Measurements from ENCODE around the gene TFF1.

The TFF1 gene

GRCh38 chr21:42337830-42338728, 28.3 kb downstream of the TFF1 start:
- no peak overlapping the region for H3K9ac ChIP-seq (ENCODE audit: insufficient read length)
- no peaks in the 10 kb centered on the region for H3K9me3 ChIP-seq (ENCODE audit: low read depth, low read length)
- TF ChIP-seq EZH2 (IDR thresholded peaks at IDR 0.05) (no peak), POLR2AphosphoS5 (IDR thresholded peaks at IDR 0.05; ENCODE audit: borderline replicate concordance, low read depth, low read length) (no peak), FOXP2 (optimal IDR thresholded peaks at IDR 0.05; ENCODE audit: control extremely low read depth, extremely low read length, insufficient read depth) (no peak)
- H3K36me3 ChIP-seq (ENCODE audit: insufficient read depth, low read length): no peaks in the 10 kb centered on the region
- H3K4me3 ChIP-seq: no peak overlapping the region
- DNase-seq (ENCODE audit: low read depth, low spot score): peak; percentile 2
- no peak overlapping the region for H3K27ac ChIP-seq

- no peaks in the 10 kb centered on the region for H3K9me3 ChIP-seq (ENCODE audit: low read depth, low read length)
- TF ChIP-seq FOXP2 (optimal IDR thresholded peaks at IDR 0.05; ENCODE audit: control extremely low read depth, extremely low read length, insufficient read depth) (no peak), EZH2 (IDR thresholded peaks at IDR 0.05) (no peak), POLR2AphosphoS5 (IDR thresholded peaks at IDR 0.05; ENCODE audit: borderline replicate concordance, low read depth, low read length) (no peak)
- H3K9ac ChIP-seq (ENCODE audit: insufficient read length): no peak overlapping the region
- no peak overlapping the region for H3K27ac ChIP-seq
- no peak overlapping the region for H3K4me3 ChIP-seq
- no peak for DNase-seq (ENCODE audit: low read depth, low spot score)
- H3K36me3 ChIP-seq (ENCODE audit: insufficient read depth, low read length): no peaks in the 10 kb centered on the region
Observed at GRCh38 chr21:42337276-42337675, 29.1 kb downstream of the TFF1 start.

- H3K36me3 ChIP-seq (ENCODE audit: insufficient read depth, low read length): no peaks in the 10 kb centered on the region
- no peak overlapping the region for H3K9ac ChIP-seq (ENCODE audit: insufficient read length)
- no peak overlapping the region for H3K27ac ChIP-seq
- H3K4me3 ChIP-seq: no peak overlapping the region
- H3K9me3 ChIP-seq (ENCODE audit: low read depth, low read length): no peaks in the 10 kb centered on the region
- TF ChIP-seq FOXP2 (optimal IDR thresholded peaks at IDR 0.05; ENCODE audit: control extremely low read depth, extremely low read length, insufficient read depth): no peak
- TF ChIP-seq EZH2 (IDR thresholded peaks at IDR 0.05): no peak
- TF ChIP-seq POLR2AphosphoS5 (IDR thresholded peaks at IDR 0.05; ENCODE audit: borderline replicate concordance, low read depth, low read length): no peak
- no peak for DNase-seq (ENCODE audit: low read depth, low spot score)
Observed at GRCh38 chr21:42336054-42336453, 30.3 kb downstream of the TFF1 start.

- DNase-seq (ENCODE audit: low read depth, low spot score): no peak
- Histone ChIP-seq H3K4me3 (no peak overlapping the region), H3K9me3 (ENCODE audit: low read depth, low read length) (no peaks in the 10 kb centered on the region), H3K9ac (ENCODE audit: insufficient read length) (no peak overlapping the region), H3K27ac (no peak overlapping the region), H3K36me3 (ENCODE audit: insufficient read depth, low read length) (no peaks in the 10 kb centered on the region)
- no peak for TF ChIP-seq FOXP2 (optimal IDR thresholded peaks at IDR 0.05; ENCODE audit: control extremely low read depth, extremely low read length, insufficient read depth)
- no peak for TF ChIP-seq EZH2 (IDR thresholded peaks at IDR 0.05)
- TF ChIP-seq POLR2AphosphoS5 (IDR thresholded peaks at IDR 0.05; ENCODE audit: borderline replicate concordance, low read depth, low read length): no peak
Observed at GRCh38 chr21:42332557-42333317, 33.6 kb downstream of the TFF1 start.

- H3K9me3 ChIP-seq (ENCODE audit: low read depth, low read length): no peaks in the 10 kb centered on the region
- TF ChIP-seq EZH2 (IDR thresholded peaks at IDR 0.05) (no peak), POLR2AphosphoS5 (IDR thresholded peaks at IDR 0.05; ENCODE audit: borderline replicate concordance, low read depth, low read length) (no peak), FOXP2 (optimal IDR thresholded peaks at IDR 0.05; ENCODE audit: control extremely low read depth, extremely low read length, insufficient read depth) (no peak)
- no peak overlapping the region for H3K4me3 ChIP-seq
- H3K36me3 ChIP-seq (ENCODE audit: insufficient read depth, low read length): no peaks in the 10 kb centered on the region
- no peak overlapping the region for H3K27ac ChIP-seq
- DNase-seq (ENCODE audit: low read depth, low spot score): no peak
- no peak overlapping the region for H3K9ac ChIP-seq (ENCODE audit: insufficient read length)
Observed at GRCh38 chr21:42331660-42332059, 34.7 kb downstream of the TFF1 start.

- H3K4me3 ChIP-seq: no peak overlapping the region
- H3K27ac ChIP-seq: no peak overlapping the region
- no peaks in the 10 kb centered on the region for H3K36me3 ChIP-seq (ENCODE audit: insufficient read depth, low read length)
- H3K9ac ChIP-seq (ENCODE audit: insufficient read length): no peak overlapping the region
- H3K9me3 ChIP-seq (ENCODE audit: low read depth, low read length): no peaks in the 10 kb centered on the region
- no peak for DNase-seq (ENCODE audit: low read depth, low spot score)
- TF ChIP-seq POLR2AphosphoS5 (IDR thresholded peaks at IDR 0.05; ENCODE audit: borderline replicate concordance, low read depth, low read length): no peak
- TF ChIP-seq FOXP2 (optimal IDR thresholded peaks at IDR 0.05; ENCODE audit: control extremely low read depth, extremely low read length, insufficient read depth): no peak
- TF ChIP-seq EZH2 (IDR thresholded peaks at IDR 0.05): no peak
Observed at GRCh38 chr21:42330380-42331371, 35.7 kb downstream of the TFF1 start.

- H3K9me3 ChIP-seq (ENCODE audit: low read depth, low read length): no peaks in the 10 kb centered on the region
- TF ChIP-seq FOXP2 (optimal IDR thresholded peaks at IDR 0.05; ENCODE audit: control extremely low read depth, extremely low read length, insufficient read depth) (no peak), POLR2AphosphoS5 (IDR thresholded peaks at IDR 0.05; ENCODE audit: borderline replicate concordance, low read depth, low read length) (no peak), EZH2 (IDR thresholded peaks at IDR 0.05) (no peak)
- H3K27ac ChIP-seq: no peak overlapping the region
- no peak for DNase-seq (ENCODE audit: low read depth, low spot score)
- H3K36me3 ChIP-seq (ENCODE audit: insufficient read depth, low read length): no peaks in the 10 kb centered on the region
- H3K4me3 ChIP-seq: no peak overlapping the region
- H3K9ac ChIP-seq (ENCODE audit: insufficient read length): no peak overlapping the region
Observed at GRCh38 chr21:42324896-42325295, 41.4 kb downstream of the TFF1 start.
